ENCODE measurements around the gene TCF25. TPM values are rescaled to one million over a fixed set of nuclear protein-coding genes. Genes with fewer than 3 reads are reported as not detected.

The TCF25 gene
- total and polyA plus RNA-seq, 2 experiments from 2014 or later: 95.4 to 143 TPM

DNA sequence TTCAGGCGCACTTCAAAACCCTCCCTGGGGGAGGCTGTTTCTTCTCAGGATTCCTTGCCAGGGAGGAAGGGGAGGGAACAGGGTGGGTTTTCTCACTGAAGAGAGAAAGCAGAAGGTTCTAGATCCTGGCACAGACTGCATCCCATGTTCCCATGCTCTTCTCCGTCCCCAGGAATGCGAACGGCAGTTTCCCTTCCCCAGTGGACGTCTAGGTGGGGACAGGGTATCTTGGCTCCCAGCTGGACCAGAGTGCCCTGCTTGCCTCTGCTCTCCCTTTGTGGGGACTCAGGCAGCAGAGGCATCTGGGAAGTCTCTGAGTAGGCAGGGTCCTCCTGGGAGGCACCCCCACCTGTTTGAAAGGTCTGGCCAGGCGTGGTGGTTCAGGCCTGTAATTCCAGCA, 3.0 kb upstream of the TCF25 start:
- H3F3A ChIP-seq (replicated peaks; ENCODE audit: low read depth): peaks cover 23% of the 10 kb centered on the region
- H3K79me2 ChIP-seq (replicated peaks; ENCODE audit: insufficient read depth): peaks cover 11% of the 10 kb centered on the region
- no peaks in the 10 kb centered on the region for H3K9me2 ChIP-seq (ENCODE audit: insufficient read depth)
- Mint-ChIP-seq H3K27ac (no peak overlapping the region), H3K27me3 (ENCODE audit: insufficient read depth, low read depth, poor library complexity) (peaks cover 24% of the 10 kb centered on the region), H3K36me3 (ENCODE audit: low read depth) (peaks cover 29% of the 10 kb centered on the region), H3K4me1 (peaks cover 2% of the 10 kb centered on the region; the same call in 1 of the 3 replicates), H3K9me3 (peaks cover 20% of the 10 kb centered on the region), H3K4me3 (no peak overlapping the region)
- no peak overlapping the region for H3K4me2 ChIP-seq
- peaks cover 6% of the 10 kb centered on the region for H4K20me1 ChIP-seq (replicated peaks; ENCODE audit: insufficient read depth)
- H3K4me1 ChIP-seq (ENCODE audit: insufficient read depth): no peaks in the 10 kb centered on the region
- ATAC-seq (no peak), DNase-seq (ENCODE audit: low spot score) (no peak)
- no peak overlapping the region for H3K4me3 ChIP-seq
- H2AFZ ChIP-seq: no peak overlapping the region
- no peak for TF ChIP-seq ZNF462 (CRISPR knock-in tag; IDR thresholded peaks at IDR 0.05)
- no peak for TF ChIP-seq CREB1 (CRISPR knock-in tag; IDR thresholded peaks at IDR 0.05; ENCODE audit: low read depth)
- TF ChIP-seq NANOG (IDR thresholded peaks at IDR 0.05; ENCODE audit: borderline replicate concordance): no peak
- TF ChIP-seq ETS1 (IDR thresholded peaks at IDR 0.05): no peak
- TF ChIP-seq ZNF331 (CRISPR knock-in tag; IDR thresholded peaks at IDR 0.05; ENCODE audit: low read depth): no peak
- no peak for TF ChIP-seq JUNB (IDR thresholded peaks at IDR 0.05; ENCODE audit: unreplicated experiment)
- no peak for TF ChIP-seq ZNF114 (CRISPR knock-in tag; IDR thresholded peaks at IDR 0.05)
- TF ChIP-seq POLR2AphosphoS5 (IDR thresholded peaks at IDR 0.05; ENCODE audit: low read depth): no peak
- TF ChIP-seq, protein P1, sequence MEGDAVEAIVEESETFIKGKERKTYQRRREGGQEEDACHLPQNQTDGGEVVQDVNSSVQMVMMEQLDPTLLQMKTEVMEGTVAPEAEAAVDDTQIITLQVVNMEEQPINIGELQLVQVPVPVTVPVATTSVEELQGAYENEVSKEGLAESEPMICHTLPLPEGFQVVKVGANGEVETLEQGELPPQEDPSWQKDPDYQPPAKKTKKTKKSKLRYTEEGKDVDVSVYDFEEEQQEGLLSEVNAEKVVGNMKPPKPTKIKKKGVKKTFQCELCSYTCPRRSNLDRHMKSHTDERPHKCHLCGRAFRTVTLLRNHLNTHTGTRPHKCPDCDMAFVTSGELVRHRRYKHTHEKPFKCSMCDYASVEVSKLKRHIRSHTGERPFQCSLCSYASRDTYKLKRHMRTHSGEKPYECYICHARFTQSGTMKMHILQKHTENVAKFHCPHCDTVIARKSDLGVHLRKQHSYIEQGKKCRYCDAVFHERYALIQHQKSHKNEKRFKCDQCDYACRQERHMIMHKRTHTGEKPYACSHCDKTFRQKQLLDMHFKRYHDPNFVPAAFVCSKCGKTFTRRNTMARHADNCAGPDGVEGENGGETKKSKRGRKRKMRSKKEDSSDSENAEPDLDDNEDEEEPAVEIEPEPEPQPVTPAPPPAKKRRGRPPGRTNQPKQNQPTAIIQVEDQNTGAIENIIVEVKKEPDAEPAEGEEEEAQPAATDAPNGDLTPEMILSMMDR (conservative IDR thresholded peaks at IDR 0.05; ENCODE audit: low read depth in 2 of 2): no peak
- TF ChIP-seq, protein P2, sequence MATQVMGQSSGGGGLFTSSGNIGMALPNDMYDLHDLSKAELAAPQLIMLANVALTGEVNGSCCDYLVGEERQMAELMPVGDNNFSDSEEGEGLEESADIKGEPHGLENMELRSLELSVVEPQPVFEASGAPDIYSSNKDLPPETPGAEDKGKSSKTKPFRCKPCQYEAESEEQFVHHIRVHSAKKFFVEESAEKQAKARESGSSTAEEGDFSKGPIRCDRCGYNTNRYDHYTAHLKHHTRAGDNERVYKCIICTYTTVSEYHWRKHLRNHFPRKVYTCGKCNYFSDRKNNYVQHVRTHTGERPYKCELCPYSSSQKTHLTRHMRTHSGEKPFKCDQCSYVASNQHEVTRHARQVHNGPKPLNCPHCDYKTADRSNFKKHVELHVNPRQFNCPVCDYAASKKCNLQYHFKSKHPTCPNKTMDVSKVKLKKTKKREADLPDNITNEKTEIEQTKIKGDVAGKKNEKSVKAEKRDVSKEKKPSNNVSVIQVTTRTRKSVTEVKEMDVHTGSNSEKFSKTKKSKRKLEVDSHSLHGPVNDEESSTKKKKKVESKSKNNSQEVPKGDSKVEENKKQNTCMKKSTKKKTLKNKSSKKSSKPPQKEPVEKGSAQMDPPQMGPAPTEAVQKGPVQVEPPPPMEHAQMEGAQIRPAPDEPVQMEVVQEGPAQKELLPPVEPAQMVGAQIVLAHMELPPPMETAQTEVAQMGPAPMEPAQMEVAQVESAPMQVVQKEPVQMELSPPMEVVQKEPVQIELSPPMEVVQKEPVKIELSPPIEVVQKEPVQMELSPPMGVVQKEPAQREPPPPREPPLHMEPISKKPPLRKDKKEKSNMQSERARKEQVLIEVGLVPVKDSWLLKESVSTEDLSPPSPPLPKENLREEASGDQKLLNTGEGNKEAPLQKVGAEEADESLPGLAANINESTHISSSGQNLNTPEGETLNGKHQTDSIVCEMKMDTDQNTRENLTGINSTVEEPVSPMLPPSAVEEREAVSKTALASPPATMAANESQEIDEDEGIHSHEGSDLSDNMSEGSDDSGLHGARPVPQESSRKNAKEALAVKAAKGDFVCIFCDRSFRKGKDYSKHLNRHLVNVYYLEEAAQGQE (IDR thresholded peaks at IDR 0.05; ENCODE audit: unreplicated experiment): no peak
- TF ChIP-seq EZH2phosphoT487 (IDR thresholded peaks at IDR 0.05; ENCODE audit: unreplicated experiment): no peak
- H3K27ac ChIP-seq (ENCODE audit: low read depth): no peak overlapping the region
- H3K27me3 ChIP-seq (ENCODE audit: insufficient read depth): peaks cover 5% of the 10 kb centered on the region; the same call in 1 of the 2 replicates
- peaks cover 7% of the 10 kb centered on the region; the same call in 1 of the 2 replicates for H3K36me3 ChIP-seq (ENCODE audit: insufficient read depth)

Data from GM23338 (cell line).